H9 (cell line): ENCODE measurements around the gene MKX. TPM values are rescaled to one million over a fixed set of nuclear protein-coding genes. Genes with fewer than 3 reads are reported as not detected.

Experiments used
- DNase-seq: peaks from one replicate; pipeline ENCODE4 v3.0.0-alpha.2; 2017
- H2AFZ ChIP-seq: one replicate; pipeline ENCODE4 v1.6.1; 2013; ENCODE audit warnings: mild to moderate bottlenecking, low read length, control low read depth, moderate library complexity
- H2AK5ac ChIP-seq: 2 replicates; pipeline ENCODE4 v1.6.1; 2013; ENCODE audit warnings: low read length, control low read depth, mixed read lengths; ENCODE audit not compliant: insufficient read length
- H2BK120ac ChIP-seq: one replicate; pipeline ENCODE4 v1.6.1; 2013; ENCODE audit warnings: low read depth, mild to moderate bottlenecking, low read length, control low read depth, inconsistent platforms; ENCODE audit not compliant: poor library complexity, severe bottlenecking
- H2BK12ac ChIP-seq: 2 replicates; pipeline ENCODE4 v1.6.1; 2013; ENCODE audit warnings: low read length, control low read depth, mixed read lengths, low read depth; ENCODE audit not compliant: insufficient read length
- H2BK15ac ChIP-seq: 2 replicates; pipeline ENCODE4 v1.6.1; 2013; ENCODE audit warnings: low read depth, low read length, control low read depth
- H2BK20ac ChIP-seq: one replicate; pipeline ENCODE4 v1.6.1; 2013; ENCODE audit warnings: low read depth, mild to moderate bottlenecking, low read length, control low read depth, inconsistent platforms; ENCODE audit not compliant: poor library complexity, severe bottlenecking
- H2BK5ac ChIP-seq: 2 replicates; pipeline ENCODE4 v1.6.1; 2013; ENCODE audit warnings: low read length, control low read depth, mixed read lengths; ENCODE audit not compliant: insufficient read length
- H3K14ac ChIP-seq: 2 replicates; pipeline ENCODE4 v1.6.1; 2013; ENCODE audit warnings: low read length, control low read depth; ENCODE audit not compliant: insufficient read depth
- H3K18ac ChIP-seq: 2 replicates; pipeline ENCODE4 v1.6.1; 2013; ENCODE audit warnings: low read depth, mild to moderate bottlenecking, mixed read lengths, low read length, control low read depth; ENCODE audit not compliant: insufficient read length
- H3K23ac ChIP-seq: 2 replicates; pipeline ENCODE4 v1.6.1; 2013; ENCODE audit warnings: low read length, control low read depth, mixed read lengths, low read depth; ENCODE audit not compliant: insufficient read length
- H3K23me2 ChIP-seq: 2 replicates; pipeline ENCODE4 v1.6.1; 2013; ENCODE audit warnings: low read depth, mild to moderate bottlenecking, mixed read lengths, low read length, control low read depth; ENCODE audit not compliant: insufficient read length, poor library complexity, severe bottlenecking
- H3K27ac ChIP-seq: 2 replicates; pipeline ENCODE4 v1.5.1; 2013; ENCODE audit warnings: low read length, control low read depth, mixed read lengths, low read depth; ENCODE audit not compliant: insufficient read length
- H3K27me3 ChIP-seq: 2 replicates; pipeline ENCODE4 v1.6.1; 2013; ENCODE audit warnings: low read length, control low read depth, inconsistent platforms; ENCODE audit not compliant: insufficient read depth
- H3K4ac ChIP-seq: 2 replicates; pipeline ENCODE4 v1.6.1; 2013; ENCODE audit warnings: low read depth, mild to moderate bottlenecking, control low read depth, inconsistent platforms, low read length, moderate library complexity
- H3K4me1 ChIP-seq: 2 replicates; pipeline ENCODE4 v1.6.1; 2013; ENCODE audit warnings: low read length, control low read depth, inconsistent platforms; ENCODE audit not compliant: insufficient read depth
- H3K4me2 ChIP-seq: 2 replicates; pipeline ENCODE4 v1.6.1; 2013; ENCODE audit warnings: low read length, control low read depth, mixed read lengths; ENCODE audit not compliant: insufficient read length, insufficient read depth
- H3K56ac ChIP-seq: 2 replicates; pipeline ENCODE4 v1.6.1; 2013; ENCODE audit warnings: low read depth, mild to moderate bottlenecking, mixed read lengths, low read length, control low read depth; ENCODE audit not compliant: insufficient read length
- H3K79me1 ChIP-seq: 2 replicates; pipeline ENCODE4 v1.6.1; 2013; ENCODE audit warnings: low read depth, mild to moderate bottlenecking, moderate library complexity, low read length, control low read depth, inconsistent platforms; ENCODE audit not compliant: insufficient read depth, poor library complexity, severe bottlenecking
- H3K79me2 ChIP-seq: 2 replicates; pipeline ENCODE4 v1.6.1; 2013; ENCODE audit warnings: low read length, control low read depth, inconsistent platforms; ENCODE audit not compliant: insufficient read depth
- H3K9ac ChIP-seq: 2 replicates; pipeline ENCODE4 v1.6.1; 2013; ENCODE audit warnings: low read length, control low read depth, mixed read lengths; ENCODE audit not compliant: insufficient read length; ENCODE audit errors: extremely low read depth
- H3K9me3 ChIP-seq: one replicate; pipeline ENCODE4 v1.6.1; 2013; ENCODE audit warnings: low read depth, low read length, inconsistent platforms; ENCODE audit not compliant: control insufficient read depth
- H3T11ph ChIP-seq: one replicate; pipeline ENCODE4 v1.6.1; 2013; ENCODE audit warnings: mild to moderate bottlenecking, low read length, control low read depth, inconsistent platforms
- H4K20me1 ChIP-seq: one replicate; pipeline ENCODE4 v1.6.1; 2013; ENCODE audit not compliant: control insufficient read depth, insufficient read length, insufficient read depth
- H4K5ac ChIP-seq: 2 replicates; pipeline ENCODE4 v1.6.1; 2013; ENCODE audit warnings: low read depth, mild to moderate bottlenecking, mixed read lengths, low read length, control low read depth; ENCODE audit not compliant: insufficient read length
- H4K8ac ChIP-seq: replicated peaks from 2 replicates; pipeline ENCODE4 v1.6.1; 2013; ENCODE audit warnings: low read length, control low read depth, mixed read lengths, low read depth; ENCODE audit not compliant: insufficient read length
- H4K91ac ChIP-seq: 2 replicates; pipeline ENCODE4 v1.6.1; 2013; ENCODE audit warnings: low read depth, mild to moderate bottlenecking, moderate library complexity, mixed read lengths, low read length, control low read depth; ENCODE audit not compliant: insufficient read length
- H3K27ac Mint-ChIP-seq, 3 experiments: 2 replicates in 2 of 3; 3 replicates in 1 of 3; pipeline ENCODE4 v1.8.0; 2020 to 2021; ENCODE audit warnings: mixed read lengths in 3 of 3, mild to moderate bottlenecking in 1 of 3, moderate library complexity in 1 of 3
- H3K27me3 Mint-ChIP-seq: 2 replicates; pipeline ENCODE4 v1.8.0; 2021; ENCODE audit warnings: low read depth, mild to moderate bottlenecking, moderate library complexity, mixed read lengths
- H3K36me3 Mint-ChIP-seq, 3 experiments: 2 replicates in 2 of 3; 3 replicates in 1 of 3; pipeline ENCODE4 v1.8.0; 2020 to 2021; ENCODE audit warnings: low read depth in 3 of 3, mixed read lengths in 3 of 3; ENCODE audit not compliant: insufficient read depth in 1 of 3
- H3K4me1 Mint-ChIP-seq, 2 experiments: 2 replicates each; pipeline ENCODE4 v1.8.0; 2020; ENCODE audit warnings: mixed read lengths in 2 of 2
- H3K4me3 Mint-ChIP-seq, 2 experiments: 2 replicates in 1 of 2; 3 replicates in 1 of 2; pipeline ENCODE4 v1.8.0; 2020 to 2021; ENCODE audit warnings: mild to moderate bottlenecking in 2 of 2, mixed read lengths in 2 of 2, moderate library complexity in 1 of 2
- H3K9me3 Mint-ChIP-seq, 2 experiments: 2 replicates in 1 of 2; 3 replicates in 1 of 2; pipeline ENCODE4 v1.8.0; 2020; ENCODE audit warnings: mild to moderate bottlenecking in 2 of 2, mixed read lengths in 2 of 2, moderate library complexity in 1 of 2
- WGBS: extraction: QIAGEN DNeasy Blood & Tissue Kit; methylation state at CpG from one replicate; pipeline ENCODE4 v1.1.7; 2013; ENCODE audit warnings: missing lambda C conversion rate, low lambda C conversion rate, mixed read lengths; ENCODE audit not compliant: insufficient read length; ENCODE audit errors: extremely low coverage; 5-methylcytosine and 5-hydroxymethylcytosine counted together
- total RNA-seq: library from RNA; stranded (reverse); gene quantifications from 2 replicates; pipeline ENCODE4 v1.2.1, GENCODE V29; 2021
- TF ChIP-seq, protein P1 (sequence below): fragments of 200-600 bp; sonication (generic); conservative IDR thresholded peaks from 3 replicates; pipeline ENCODE4 v1.8.0; 2021; ENCODE audit warnings: antibody characterized with exemption, mild to moderate bottlenecking

The MKX gene
- total RNA-seq, 1 experiment from 2014 or later = 0.46 TPM

DNA sequence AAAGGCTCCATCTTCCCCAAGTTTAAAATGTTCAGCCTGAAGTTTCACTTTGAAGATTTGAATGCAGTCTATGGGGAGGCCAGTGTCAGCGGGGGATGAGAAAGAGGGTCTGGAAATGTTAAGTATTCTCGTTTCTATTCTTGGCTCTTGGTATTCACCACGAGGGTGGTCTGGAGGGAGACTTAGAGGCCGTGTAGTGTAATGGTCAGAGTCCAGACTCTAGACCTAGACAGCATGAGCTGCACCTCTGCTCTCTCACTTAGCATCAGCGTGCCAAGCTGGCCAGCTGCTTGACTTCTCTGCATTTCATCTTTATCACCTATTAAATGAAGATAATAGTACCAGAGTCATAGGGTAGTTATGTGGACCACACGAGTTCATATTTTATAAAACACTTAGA is 57.9 kb downstream of the MKX start:
- H2BK20ac ChIP-seq = no peak overlapping the region
- H4K20me1 ChIP-seq = no peaks in the 10 kb centered on the region
- no peaks in the 10 kb centered on the region for H3K9me3 ChIP-seq
- no peak overlapping the region for H2AFZ ChIP-seq
- no CpG with 5 or more reads among the region's 6 CpGs for WGBS
- no peaks in the 10 kb centered on the region for H3K23me2 ChIP-seq
- no peak overlapping the region for H4K5ac ChIP-seq
- TF ChIP-seq, protein P1, sequence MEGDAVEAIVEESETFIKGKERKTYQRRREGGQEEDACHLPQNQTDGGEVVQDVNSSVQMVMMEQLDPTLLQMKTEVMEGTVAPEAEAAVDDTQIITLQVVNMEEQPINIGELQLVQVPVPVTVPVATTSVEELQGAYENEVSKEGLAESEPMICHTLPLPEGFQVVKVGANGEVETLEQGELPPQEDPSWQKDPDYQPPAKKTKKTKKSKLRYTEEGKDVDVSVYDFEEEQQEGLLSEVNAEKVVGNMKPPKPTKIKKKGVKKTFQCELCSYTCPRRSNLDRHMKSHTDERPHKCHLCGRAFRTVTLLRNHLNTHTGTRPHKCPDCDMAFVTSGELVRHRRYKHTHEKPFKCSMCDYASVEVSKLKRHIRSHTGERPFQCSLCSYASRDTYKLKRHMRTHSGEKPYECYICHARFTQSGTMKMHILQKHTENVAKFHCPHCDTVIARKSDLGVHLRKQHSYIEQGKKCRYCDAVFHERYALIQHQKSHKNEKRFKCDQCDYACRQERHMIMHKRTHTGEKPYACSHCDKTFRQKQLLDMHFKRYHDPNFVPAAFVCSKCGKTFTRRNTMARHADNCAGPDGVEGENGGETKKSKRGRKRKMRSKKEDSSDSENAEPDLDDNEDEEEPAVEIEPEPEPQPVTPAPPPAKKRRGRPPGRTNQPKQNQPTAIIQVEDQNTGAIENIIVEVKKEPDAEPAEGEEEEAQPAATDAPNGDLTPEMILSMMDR = no peak
- H3K56ac ChIP-seq = no peak overlapping the region
- H3K27ac Mint-ChIP-seq = no peak overlapping the region
- no peak overlapping the region for H2BK120ac ChIP-seq
- H3K4me1 ChIP-seq = no peaks in the 10 kb centered on the region
- no peak overlapping the region for H3K18ac ChIP-seq
- H3K27ac ChIP-seq = no peak overlapping the region
- H3K9ac ChIP-seq = no peak overlapping the region
- H3K27me3 ChIP-seq = no peaks in the 10 kb centered on the region
- no peak overlapping the region for H3K4ac ChIP-seq
- H3K36me3 Mint-ChIP-seq = peaks cover 0 to 3% (median 2%) of the 10 kb centered on the region in 3 experiments; a peak in 2 of 7 replicates
- no peaks in the 10 kb centered on the region for H3K79me1 ChIP-seq
- no peak for DNase-seq
- H3K79me2 ChIP-seq = no peaks in the 10 kb centered on the region
- H4K91ac ChIP-seq = no peak overlapping the region
- no peaks in the 10 kb centered on the region for H3K4me1 Mint-ChIP-seq
- no peak overlapping the region for H2BK5ac ChIP-seq
- H2BK15ac ChIP-seq = no peak overlapping the region
- no peak overlapping the region for H2AK5ac ChIP-seq
- H3K27me3 Mint-ChIP-seq = no peaks in the 10 kb centered on the region; the same call in 1 of the 2 replicates
- H3K4me2 ChIP-seq = no peak overlapping the region
- H4K8ac ChIP-seq = no peak overlapping the region
- H3K9me3 Mint-ChIP-seq = peaks cover 2 to 4% of the 10 kb centered on the region in 2 experiments; a peak in 3 of 5 replicates
- H2BK12ac ChIP-seq = no peak overlapping the region
- no peak overlapping the region for H3T11ph ChIP-seq
- H3K23ac ChIP-seq = no peak overlapping the region
- H3K4me3 Mint-ChIP-seq = no peak overlapping the region
- H3K14ac ChIP-seq = no peak overlapping the region
